Hematopoietic multipotent progenitor cell treated with erythropoietin and hydrocortisone succinate and interleukin-3 and kit ligand, for 4 days (in vitro differentiated cells): Measurements from ENCODE around the gene ASPA.
"Not testable (repeated sequence)": the region's sequence is repeated elsewhere in the genome, so short reads cannot be mapped to it uniquely, and the experiment has no call there.

Experiments
- DNase-seq: peaks from one replicate; pipeline ENCODE4 v3.0.0-alpha.2; 2015

Gene ASPA

DNA sequence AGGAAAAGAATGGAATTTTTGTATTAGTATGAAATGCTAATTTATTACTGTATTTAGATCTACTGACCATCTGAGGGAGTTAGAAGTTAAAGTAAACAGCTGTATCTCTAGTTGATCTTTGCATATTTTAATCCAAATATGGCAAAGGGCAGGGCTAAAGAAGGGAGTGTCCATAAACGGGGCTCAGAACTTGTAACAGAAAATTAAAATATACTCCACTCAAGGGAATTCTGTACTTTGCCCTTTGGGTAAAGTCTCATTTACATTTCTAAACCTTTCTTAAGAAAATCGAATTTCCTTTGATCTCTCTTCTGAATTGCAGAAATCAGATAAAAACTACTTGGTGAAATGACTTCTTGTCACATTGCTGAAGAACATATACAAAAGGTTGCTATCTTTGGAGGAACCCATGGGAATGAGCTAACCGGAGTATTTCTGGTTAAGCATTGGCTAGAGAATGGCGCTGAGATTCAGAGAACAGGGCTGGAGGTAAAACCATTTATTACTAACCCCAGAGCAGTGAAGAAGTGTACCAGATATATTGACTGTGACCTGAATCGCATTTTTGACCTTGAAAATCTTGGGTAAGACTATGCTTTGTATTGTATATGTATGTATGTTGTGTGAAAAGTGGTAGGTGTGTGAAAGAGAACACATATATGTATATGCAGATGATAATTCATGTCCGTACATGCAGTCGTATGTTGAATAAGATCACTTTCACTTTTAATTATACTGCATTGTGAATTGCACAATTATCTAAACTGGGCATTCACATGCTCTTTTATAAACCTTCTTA lies at the start of gene ASPA:
TSS of gene ASPA (plus strand) at position 186 of the 799 bp plus-strand sequence. CDS start at position 349, 163 bp downstream.
- DNase-seq, result no peak

DNA sequence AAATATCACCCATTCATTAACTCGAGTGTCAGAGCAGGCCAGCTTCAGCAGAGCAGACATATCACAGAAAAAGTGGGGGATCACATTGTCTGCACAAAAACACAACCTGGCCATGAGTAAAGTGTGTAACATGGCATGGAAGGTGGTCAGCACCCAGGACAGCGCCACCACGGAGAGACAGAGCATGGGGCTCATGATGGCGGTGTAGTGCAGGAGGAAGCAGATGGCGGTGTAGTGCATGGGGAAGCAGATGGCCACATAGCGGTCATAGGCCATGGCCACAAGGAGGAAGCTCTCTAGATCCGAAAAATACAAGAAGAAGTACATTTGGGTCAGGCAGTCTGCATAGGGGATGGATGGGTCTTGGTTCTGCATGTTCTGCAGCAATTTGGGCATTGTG lies 42.6 kb upstream of the ASPA start:
- peak; percentile 82 for DNase-seq

DNA sequence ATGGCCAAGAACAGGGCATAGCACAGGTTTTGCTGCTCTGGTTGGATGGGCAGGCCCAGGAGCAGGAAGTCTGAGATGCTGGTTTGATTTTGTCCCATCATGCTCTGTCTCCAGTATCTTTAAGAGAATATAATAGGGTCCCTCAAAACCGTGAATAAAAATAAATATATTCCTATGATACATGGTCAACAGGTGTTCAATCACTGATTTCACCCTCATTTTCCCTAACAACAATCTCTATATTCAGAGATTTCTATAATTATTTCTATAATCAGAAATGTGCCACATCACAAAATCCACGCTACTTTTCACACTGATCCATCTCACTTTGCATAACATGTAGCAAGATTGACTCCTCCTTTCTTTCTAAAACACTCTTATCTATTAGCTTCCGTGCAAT lies 42.1 kb upstream of the ASPA start, which contains the start of gene OR1E2:
TSS of gene OR1E2 (minus strand) at position 101 of the 400 bp plus-strand sequence. CDS start at position 101, 0 bp downstream.
- DNase-seq, result no peak

DNA sequence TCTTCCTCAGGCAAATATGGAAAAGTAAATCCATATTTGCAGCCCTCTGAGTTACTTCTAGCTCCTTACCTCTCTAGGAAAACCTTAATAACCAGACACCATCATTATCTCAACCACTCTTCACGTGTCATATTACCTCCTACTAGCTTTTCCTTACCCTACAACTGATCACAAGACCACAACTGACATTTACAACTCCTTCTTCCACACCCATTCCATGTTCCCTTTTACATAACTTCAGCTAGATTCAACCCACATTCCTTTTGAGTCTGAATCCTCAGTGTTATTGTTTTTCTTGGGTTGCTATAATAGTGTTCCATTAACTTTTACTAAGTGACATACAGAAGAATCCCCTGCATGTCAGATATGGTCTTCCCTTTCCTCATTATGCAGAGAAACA lies 37.4 kb upstream of the ASPA start:
- DNase-seq, result no peak

DNA sequence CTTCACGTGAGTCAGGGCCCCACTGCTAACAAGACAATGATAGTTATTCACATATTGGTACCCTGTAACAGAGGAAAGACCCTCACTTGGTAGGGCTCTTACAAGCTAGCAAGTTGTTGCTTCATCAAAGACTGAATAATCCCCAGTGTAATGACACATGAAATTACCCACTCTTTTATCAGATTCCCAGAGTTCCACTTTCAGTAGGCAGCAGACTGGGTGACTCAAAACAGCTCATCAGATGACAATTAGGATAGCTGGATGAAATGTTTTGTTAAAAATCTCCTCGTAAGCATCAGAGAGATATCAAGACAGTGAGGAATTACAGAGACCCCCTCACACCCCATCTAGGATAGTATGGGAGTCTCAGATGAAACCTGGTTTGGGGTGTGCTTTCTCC lies 35.3 kb upstream of the ASPA start:
- no peak for DNase-seq

DNA sequence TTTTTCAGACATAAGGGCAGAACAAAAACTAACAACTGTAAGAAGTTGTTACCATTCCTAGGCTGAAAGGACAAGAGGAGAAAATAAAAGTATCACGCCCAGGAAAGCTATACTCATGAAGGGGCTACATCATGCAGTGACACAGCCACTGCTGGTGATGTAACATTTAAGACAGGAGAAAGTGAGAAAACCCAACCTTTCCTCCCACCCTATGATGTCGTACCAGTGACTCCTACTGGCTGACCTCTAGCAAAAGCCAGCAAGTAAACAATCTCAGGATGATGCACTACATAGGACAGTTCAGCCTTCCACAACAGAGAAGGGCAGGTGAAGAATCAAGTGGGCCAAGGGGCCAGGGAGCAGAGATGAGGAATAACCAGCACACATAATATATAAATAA lies 28.2 kb upstream of the ASPA start:
- peak; percentile 59 for DNase-seq

DNA sequence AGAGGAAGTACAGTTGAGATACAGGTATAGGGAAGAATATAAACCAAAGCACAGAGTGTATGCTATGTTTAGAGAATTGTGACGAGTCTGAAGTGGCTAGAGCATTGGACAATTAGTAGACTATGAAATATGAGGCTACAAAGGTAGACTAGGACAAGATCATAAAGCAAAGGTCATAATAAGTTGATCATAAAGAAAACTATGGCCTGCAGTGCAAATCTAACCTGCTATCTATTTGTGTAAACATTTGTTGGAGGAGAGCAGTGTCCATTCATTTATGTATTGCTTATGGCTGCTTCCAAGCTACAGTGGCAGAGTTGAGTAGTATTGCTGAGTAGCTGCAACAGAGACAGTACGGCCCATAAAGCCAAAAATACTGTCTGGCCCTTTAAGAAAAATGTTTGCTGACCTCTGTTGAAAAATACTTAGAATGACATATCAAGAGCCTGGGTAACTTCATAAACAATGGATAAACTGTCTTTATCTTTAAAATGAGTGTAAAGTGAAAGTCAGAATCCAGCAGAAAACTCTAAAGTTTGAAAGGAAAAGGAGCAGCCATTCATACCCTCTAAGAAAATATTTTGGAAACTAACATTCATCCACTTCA lies 27.6 kb upstream of the ASPA start:
- DNase-seq, result peak; percentile 6

DNA sequence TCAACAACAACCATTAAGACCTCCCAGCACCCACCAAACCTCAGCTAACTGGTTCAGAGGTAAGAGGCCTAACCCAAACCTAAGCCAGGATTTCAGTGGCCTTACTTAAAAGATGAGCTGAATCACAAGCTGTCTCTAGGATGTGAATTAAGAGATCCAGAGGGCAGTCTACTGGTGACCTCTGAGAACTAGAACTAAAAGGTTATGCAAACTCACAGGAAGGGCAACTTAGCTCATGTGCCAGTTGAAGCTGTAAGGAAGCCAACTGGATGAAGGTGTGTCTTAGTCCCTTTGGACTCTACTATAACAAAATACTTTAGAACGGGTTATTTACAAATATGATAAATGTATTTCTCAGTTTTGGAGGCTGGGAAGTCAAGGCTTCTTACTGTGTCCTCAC lies 9.4 kb upstream of the ASPA start:
- not testable (repeated sequence) for DNase-seq

DNA sequence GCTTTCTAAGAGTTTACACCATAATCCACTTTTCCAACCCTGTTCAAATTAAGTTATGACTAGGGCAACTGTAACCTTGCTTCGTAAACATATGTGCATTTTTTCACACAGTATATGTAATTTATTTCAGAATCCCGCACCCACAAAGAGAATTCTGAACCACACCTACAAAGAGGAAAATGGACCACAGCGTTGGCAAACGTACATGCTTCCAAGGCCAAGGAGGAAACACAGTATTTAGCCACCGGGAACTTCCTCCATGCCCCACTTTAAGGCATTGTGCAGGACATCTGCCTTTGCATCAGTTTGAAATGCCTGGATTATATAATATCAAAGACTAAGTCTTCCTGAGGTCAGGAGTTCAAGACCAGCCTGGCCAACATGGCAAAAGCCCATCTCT lies 6.3 kb upstream of the ASPA start:
- no peak for DNase-seq

DNA sequence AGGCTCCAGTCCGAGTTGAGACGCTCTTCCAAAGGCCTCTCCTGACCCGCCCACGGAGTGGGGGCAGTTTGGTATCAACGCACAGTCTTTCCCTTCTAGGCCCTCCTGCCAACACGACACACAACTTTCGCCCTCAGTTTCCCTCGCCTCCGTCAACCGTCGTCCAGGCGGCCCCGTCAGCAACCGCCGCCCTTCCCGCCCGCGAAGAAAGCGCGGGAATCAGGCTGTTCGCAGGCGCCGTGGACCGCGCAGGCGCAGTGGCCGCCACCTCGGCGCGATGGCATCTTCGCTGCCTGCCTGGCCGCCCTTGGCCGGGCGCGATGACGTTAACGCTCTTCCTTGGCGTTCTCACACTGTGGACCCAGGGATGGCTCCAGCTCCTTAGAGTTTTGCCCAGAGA lies 4.2 kb upstream of the ASPA start, which contains the start of gene SPATA22:
TSS of gene SPATA22 (minus strand) at position 221 of the 400 bp plus-strand sequence. CDS start 2,494 bp downstream, outside the sequence.
- DNase-seq, result no peak

DNA sequence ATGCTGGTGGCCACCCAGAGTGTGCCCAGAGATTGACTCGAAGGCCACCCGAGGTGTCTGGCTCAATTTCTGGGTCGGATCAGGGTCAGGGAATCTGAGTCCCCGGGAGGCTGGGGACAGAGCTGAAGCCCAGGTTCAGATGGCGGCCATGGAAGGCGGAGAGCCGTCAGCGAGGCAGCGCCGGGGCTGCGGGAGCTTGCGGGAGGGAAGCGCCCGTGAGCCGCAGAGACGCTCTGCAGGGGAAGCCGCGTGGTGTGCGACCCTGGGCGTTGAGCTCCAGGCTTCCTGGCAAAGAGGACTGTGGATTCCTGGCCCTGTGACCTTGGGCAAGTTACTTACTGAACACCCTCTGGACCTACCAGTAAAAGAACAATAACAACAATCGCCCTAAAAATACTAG lies 3.7 kb upstream of the ASPA start:
- no peak for DNase-seq

DNA sequence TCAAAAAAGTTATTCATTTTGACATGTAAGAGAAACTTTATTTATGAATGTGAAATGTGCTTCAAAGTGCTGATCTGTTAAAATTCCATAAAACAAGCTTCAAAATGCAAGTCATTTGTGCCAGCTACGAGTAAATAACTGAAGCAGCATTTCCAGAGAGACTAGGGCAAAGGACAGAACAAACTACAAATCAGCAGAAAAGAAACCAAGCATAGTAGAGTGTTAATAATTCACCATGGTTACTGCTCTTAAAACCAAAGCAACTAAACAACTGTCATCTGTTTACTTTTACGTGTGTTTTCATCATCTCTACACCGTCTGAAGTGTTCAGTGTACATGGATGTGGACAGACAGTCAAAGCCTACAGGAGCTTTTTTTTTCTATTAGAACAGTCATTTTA lies 1.6 kb upstream of the ASPA start:
- DNase-seq, result no peak

DNA sequence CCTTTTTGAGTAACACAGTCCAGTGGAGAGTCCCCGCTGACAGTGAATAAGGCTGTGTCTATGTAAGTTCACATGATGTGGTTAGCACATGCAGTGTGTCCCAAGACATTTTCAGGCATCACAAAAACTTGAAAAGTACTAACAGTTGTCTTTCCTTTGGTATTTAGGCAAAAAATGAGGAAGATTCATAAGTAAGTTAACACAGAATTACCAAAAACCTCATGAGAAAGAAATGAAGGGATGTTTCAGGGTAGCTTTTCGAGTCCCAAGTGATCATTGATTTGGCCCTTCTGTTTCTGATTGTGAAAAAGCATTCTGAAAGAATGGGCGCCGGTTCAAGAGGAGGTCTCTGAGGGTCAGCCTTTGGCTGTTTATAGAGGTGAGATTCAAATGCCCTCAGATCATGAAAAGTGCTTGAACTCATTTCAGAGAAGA lies 529 bp upstream of the ASPA start:
- DNase-seq, result no peak

DNA sequence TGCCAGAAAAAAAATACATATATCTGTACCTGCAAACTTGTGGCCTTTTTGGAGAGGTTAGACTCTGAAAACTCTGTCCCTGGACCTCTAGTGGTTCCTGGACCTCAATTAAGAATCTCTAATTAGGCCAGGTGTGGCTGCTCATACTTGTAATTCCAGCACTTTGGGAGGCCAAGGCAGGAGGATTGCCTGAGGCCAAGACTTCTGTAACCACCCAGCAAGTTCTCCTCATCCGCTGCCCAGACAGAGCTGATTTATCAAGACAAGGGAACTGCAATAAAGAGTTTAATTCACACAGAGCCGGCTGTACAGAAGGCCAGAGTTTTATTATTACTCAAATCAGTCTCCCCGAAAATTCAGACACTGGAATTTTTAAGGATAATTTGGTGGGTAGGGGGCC lies 4.2 kb downstream of the ASPA start:
- DNase-seq, result no peak

DNA sequence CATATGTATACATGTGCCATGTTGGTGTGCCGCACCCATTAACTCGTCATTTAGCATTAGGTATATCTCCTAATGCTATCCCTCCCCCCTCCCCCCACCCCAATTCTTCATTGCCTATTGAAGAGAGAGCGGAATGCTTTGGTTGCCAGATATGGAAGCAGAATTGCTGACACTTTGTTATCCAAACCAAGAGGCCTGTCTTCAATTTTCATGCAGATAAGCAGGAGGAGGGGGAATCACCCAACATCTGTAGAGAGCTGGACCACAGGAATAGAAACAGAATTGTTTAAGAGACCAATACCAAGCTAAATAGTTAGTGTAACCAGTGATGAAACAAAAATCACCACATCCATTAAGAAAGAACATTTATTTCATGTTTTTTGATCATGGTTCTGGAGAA lies 7.1 kb downstream of the ASPA start:
- no peak for DNase-seq

DNA sequence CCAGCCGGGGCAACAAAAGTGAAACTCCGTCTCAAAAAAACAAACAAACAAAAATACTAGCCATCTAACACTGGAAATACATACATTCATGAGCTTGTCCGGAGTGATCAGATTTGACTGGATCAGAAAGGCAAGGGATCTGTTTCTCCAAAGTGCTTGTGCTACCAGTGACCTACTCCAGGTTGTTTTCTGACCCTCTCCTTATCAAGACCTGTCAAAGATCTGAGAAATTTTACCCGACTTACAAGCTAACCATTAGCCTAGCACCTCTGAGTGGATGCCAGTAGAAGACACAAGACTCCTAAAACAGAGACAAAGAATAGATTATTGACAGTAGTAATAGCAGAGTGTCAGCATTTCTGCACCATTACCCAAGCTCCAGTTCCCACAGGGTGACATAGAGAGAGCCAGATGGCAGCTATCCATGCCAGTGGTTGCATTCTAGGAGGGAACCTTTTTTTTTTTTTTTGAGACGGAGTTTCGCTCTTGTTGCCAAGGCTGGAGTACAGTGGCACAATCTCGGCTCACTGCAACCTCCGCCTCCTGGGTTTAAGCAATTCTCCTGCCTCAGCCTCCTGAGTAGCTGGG lies 9.8 kb downstream of the ASPA start:
- no peak for DNase-seq

DNA sequence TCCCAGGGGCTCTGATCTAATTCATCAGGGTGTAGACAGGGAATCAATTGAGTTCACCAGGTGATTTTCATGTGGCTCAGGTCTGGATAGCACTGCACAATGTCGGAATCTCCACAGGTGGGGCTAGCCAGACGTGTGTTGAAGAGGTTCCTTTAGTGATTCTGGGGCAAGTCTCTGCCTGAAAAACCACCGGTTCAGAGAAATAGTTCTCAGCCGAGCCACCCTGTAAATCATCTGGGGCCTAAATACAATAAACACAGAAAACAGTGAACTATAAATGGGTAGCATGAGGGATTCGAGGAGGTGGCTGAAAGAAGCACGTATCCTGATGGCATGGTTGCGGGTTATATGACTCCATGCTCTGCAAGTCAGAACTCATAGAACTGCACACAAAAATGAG lies 21.3 kb downstream of the ASPA start:
- no peak for DNase-seq

DNA sequence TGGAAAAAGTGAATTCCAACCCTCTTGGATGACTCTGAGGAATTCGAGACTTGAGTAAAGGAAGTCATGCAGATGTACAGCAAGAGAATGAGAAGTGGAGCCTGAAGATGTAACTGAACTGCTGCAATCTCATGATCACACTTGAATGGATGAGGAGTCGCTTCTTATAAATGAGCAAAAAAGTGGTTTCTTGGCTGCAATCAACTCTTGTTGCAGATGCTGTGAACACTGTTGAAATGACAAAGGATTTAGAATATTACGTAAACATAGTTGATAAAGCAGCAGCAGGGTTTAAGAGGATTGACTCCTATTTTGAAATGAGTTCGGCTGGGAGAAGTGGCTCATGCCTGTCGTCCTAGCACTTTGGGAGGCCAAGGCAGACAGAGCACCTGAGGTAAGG lies 25.5 kb downstream of the ASPA start:
- no peak for DNase-seq

DNA sequence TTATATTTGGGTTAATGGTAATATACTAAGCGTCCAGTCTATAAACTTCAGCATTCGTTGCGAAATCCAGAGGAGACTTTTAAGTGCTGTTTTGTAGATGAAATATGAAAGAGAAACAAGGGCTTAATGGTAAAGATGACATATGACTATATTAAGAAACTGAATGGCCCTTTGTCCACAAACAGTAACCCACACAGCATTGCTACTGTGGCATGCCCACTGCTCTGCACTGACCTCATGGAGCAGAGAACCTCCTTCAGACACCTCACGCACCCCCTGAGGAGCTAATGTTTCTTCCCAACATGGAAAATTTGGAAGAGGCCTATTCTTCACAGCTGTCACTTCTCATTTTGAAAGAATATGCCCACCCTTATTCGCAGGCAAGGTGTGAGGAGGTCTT lies 26.7 kb downstream of the ASPA start:
- DNase-seq, result no peak

DNA sequence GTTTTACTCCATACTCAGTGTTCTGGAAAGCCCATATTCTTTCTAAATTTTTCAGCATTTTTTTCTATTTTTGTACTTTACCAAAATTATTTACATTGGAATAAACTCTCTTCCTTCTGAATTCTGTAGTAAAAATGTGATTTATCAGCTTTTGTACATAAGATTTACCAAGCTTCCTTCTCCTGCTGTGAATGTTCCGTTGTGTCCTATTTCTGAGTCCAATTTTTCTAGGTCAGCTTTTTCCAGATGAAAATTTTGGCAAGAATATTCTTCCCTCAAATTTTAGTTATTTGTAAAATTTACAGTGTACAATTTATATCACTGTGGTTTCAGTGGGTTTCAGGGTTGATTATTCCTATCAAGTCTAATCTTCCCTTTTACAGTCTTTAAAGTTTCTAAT lies 27.5 kb downstream of the ASPA start:
- DNase-seq, result no peak

DNA sequence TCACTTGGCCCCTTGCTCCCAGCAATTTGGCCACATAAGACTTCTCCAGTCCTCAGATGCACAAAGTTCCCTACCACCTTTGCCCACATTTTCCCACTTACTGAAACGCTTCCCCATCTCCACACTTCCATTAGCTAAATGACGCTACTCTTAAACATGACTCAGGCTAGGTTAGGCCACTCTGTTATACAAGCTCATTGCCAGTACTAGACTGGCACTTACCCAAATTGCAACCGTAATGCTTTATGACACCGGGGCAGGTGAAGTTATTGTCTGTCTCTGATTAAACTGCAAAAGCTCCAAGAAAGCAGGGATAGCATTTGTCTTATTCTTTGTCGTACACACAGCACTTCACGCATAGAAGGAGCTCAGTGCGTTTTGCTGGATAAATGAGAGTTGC lies 29.2 kb downstream of the ASPA start:
- no peak for DNase-seq

DNA sequence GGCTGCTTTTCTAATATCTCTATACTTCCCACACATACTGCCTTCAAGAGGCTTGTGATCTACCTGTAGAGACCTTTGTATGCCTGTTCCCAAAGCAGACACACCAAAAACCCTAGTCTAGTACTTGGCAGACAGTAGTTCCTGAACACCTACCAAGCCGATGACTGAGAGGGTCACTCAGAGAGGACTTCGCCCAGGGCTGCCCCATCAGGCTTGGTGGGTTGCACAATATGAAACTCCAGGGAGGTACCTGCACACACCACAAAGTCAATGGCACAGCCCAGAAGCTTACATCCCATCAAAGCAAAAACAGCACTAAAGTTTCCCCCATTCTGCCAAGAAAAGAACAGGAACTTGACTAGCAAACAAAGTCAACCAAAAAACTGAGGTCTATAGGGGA lies 30.3 kb downstream of the ASPA start:
- DNase-seq, result no peak

DNA sequence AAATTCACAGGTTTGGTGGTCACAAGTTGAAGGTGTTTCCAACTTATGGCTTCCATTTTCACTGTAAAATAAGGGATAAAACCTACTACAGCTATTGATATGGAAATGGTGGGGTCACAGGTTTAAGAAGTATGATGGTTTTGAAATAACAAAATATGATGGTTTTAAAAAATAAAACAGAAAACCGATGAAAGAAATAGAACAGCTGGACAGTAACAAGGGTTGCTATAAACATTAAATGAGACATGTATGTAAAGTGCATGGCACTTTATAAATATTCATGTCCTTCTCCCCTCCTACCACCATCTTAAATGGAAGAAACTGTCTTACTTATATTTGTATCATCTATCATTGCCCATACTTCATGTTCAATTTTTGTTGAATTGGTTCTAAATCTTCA lies 31.3 kb downstream of the ASPA start:
- no peak for DNase-seq

DNA sequence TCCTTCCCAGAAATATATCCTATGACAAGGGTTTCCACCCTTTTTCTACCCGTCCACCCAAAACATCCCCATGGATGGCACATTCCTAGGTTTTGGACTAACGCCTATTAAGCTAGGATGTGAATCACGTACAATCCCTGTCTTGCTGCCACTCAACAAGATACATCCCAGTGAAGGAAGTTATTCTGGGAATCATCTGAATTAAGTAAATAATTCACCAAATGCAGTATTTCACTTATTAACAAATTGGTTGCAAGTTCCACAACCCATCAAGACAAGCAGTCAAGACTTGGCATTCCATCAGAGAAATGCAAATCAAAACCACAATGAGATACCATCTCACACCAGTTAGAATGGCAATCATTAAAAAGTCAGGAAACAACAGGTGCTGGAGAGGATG lies 32.1 kb downstream of the ASPA start:
- no peak for DNase-seq
